HEK293 (cell line): ENCODE data around the gene ARMC7.

ENCODE experiments used
- CTCF ChIA-PET: fragments of 350-600 bp; formaldehyde crosslinking; extraction: SDS; loops from one replicate; lab custom pipeline; 2021; ENCODE audit warnings: antibody characterized with exemption; lab: Yijun Ruan, JAX
- POLR2A ChIA-PET: fragments of 300-600 bp; formaldehyde crosslinking; extraction: SDS; loops from one replicate; lab custom pipeline; 2020; ENCODE audit warnings: antibody characterized with exemption, inconsistent platforms; lab: Yijun Ruan, JAX
- H3K27ac ChIP-seq: fragments of 200-500 bp; sonication (Bioruptor generic); 2 replicates; pipeline ENCODE4 v1.5.1; 2014; ENCODE audit warnings: low read depth, low read length, control low read depth, inconsistent platforms; ENCODE audit errors: extremely low read depth
- H3K36me3 ChIP-seq, 2 experiments: fragments of 200-500 bp in 1 of 2; sonication (Bioruptor generic) in 1 of 2; 1 replicate in 1 of 2; 2 replicates in 1 of 2; pipeline ENCODE4 v1.5.1; 2014 to 2017; ENCODE audit warnings: inconsistent platforms in 2 of 2, low read length in 2 of 2; ENCODE audit not compliant: control insufficient read depth in 2 of 2, insufficient read depth in 1 of 2
- H3K4me1 ChIP-seq: fragments of 200-500 bp; sonication (Bioruptor generic); 2 replicates; pipeline ENCODE4 v1.5.1; 2014; ENCODE audit warnings: mild to moderate bottlenecking, low read length, inconsistent platforms; ENCODE audit not compliant: control insufficient read depth, insufficient read depth
- H3K4me3 ChIP-seq: 2 replicates; pipeline ENCODE4 v1.5.1; 2011; ENCODE audit warnings: low read depth, mild to moderate bottlenecking, control low read depth, low read length, moderate library complexity
- H3K9me3 ChIP-seq: fragments of 200-500 bp; sonication (Bioruptor generic); 2 replicates; pipeline ENCODE4 v1.5.1; 2014; ENCODE audit warnings: low read depth, low read length, inconsistent platforms; ENCODE audit not compliant: control insufficient read depth, insufficient read depth
- GLIS2 ChIP-seq: fragments of 450-650 bp; formaldehyde crosslinking; IDR thresholded peaks from 2 replicates; pipeline ENCODE4 v1.5.1; 2016; ENCODE audit warnings: missing biosample characterization, missing genetic modification characterization
- KLF7 ChIP-seq: fragments of 450-650 bp; formaldehyde crosslinking; IDR thresholded peaks from 2 replicates; pipeline ENCODE4 v1.5.1; 2016; ENCODE audit warnings: missing biosample characterization, missing genetic modification characterization, borderline replicate concordance
- PRDM10 ChIP-seq: fragments of 450-650 bp; formaldehyde crosslinking; IDR thresholded peaks from 2 replicates; pipeline ENCODE4 v1.5.1; 2016; ENCODE audit warnings: missing biosample characterization, missing genetic modification characterization
- SETDB1 ChIP-seq: IDR thresholded peaks from one replicate; pipeline ENCODE4 v1.6.1; 2017; ENCODE audit warnings: mild to moderate bottlenecking, low read length, moderate library complexity, mixed read lengths; ENCODE audit not compliant: insufficient read length
- YY1 ChIP-seq: fragments of 450-650 bp; formaldehyde crosslinking; IDR thresholded peaks from 2 replicates; pipeline ENCODE4 v1.5.1; 2018; ENCODE audit warnings: missing biosample characterization, missing genetic modification characterization
- ZNF114 ChIP-seq: fragments of 450-650 bp; formaldehyde crosslinking; IDR thresholded peaks from 2 replicates; pipeline ENCODE4 v1.5.0; 2017; ENCODE audit warnings: missing biosample characterization, missing genetic modification characterization
- ZNF157 ChIP-seq: fragments of 450-650 bp; formaldehyde crosslinking; IDR thresholded peaks from 2 replicates; pipeline ENCODE4 v1.5.1; 2016; ENCODE audit warnings: missing biosample characterization, missing genetic modification characterization
- ZNF280C ChIP-seq: fragments of 450-650 bp; formaldehyde crosslinking; IDR thresholded peaks from 2 replicates; pipeline ENCODE4 v1.5.1; 2016; ENCODE audit warnings: missing biosample characterization, missing genetic modification characterization
- ZNF311 ChIP-seq: fragments of 450-650 bp; formaldehyde crosslinking; IDR thresholded peaks from 2 replicates; pipeline ENCODE4 v1.5.1; 2017; ENCODE audit warnings: missing biosample characterization, missing genetic modification characterization, borderline replicate concordance
- ZNF341 ChIP-seq: fragments of 450-650 bp; formaldehyde crosslinking; IDR thresholded peaks from 2 replicates; pipeline ENCODE4; 2016; ENCODE audit warnings: low read depth, missing biosample characterization, missing genetic modification characterization
- ZNF362 ChIP-seq: fragments of 450-650 bp; formaldehyde crosslinking; IDR thresholded peaks from 2 replicates; pipeline ENCODE4 v1.5.1; 2016; ENCODE audit warnings: missing biosample characterization, missing genetic modification characterization
- ZNF501 ChIP-seq: fragments of 450-650 bp; formaldehyde crosslinking; IDR thresholded peaks from 2 replicates; pipeline ENCODE4 v1.5.1; 2016; ENCODE audit warnings: missing biosample characterization, missing genetic modification characterization
- ZNF530 ChIP-seq: fragments of 450-650 bp; formaldehyde crosslinking; IDR thresholded peaks from 2 replicates; pipeline ENCODE4 v1.5.1; 2016; ENCODE audit warnings: low read depth, missing biosample characterization, missing genetic modification characterization
- ZNF600 ChIP-seq: fragments of 450-650 bp; formaldehyde crosslinking; IDR thresholded peaks from 2 replicates; pipeline ENCODE4 v1.5.1; 2016; ENCODE audit warnings: missing biosample characterization, missing genetic modification characterization
- ZNF707 ChIP-seq: fragments of 450-650 bp; formaldehyde crosslinking; IDR thresholded peaks from 2 replicates; pipeline ENCODE4 v1.5.1; 2016; ENCODE audit warnings: missing biosample characterization, missing genetic modification characterization
- ZNF76 ChIP-seq: fragments of 450-650 bp; formaldehyde crosslinking; IDR thresholded peaks from 2 replicates; pipeline ENCODE4; 2016; ENCODE audit warnings: low read depth, missing biosample characterization, missing genetic modification characterization, borderline replicate concordance
- ZXDB ChIP-seq: fragments of 450-650 bp; formaldehyde crosslinking; IDR thresholded peaks from 2 replicates; pipeline ENCODE4 v1.5.1; 2016; ENCODE audit warnings: missing biosample characterization, missing genetic modification characterization
- TF ChIP-seq, protein P1 (sequence below): fragments of 450-650 bp; formaldehyde crosslinking; IDR thresholded peaks from 2 replicates; pipeline ENCODE4 v1.5.1; 2016; ENCODE audit warnings: missing biosample characterization, missing genetic modification characterization
- TF ChIP-seq, protein P2 (sequence below): fragments of 450-650 bp; formaldehyde crosslinking; IDR thresholded peaks from 2 replicates; pipeline ENCODE4 v1.5.1; 2016; ENCODE audit warnings: missing biosample characterization, missing genetic modification characterization

Gene ARMC7

GRCh38 chr17:75116737-75117136 is 7.0 kb downstream of the ARMC7 start:
- no peaks in the 10 kb centered on the region for H3K9me3 ChIP-seq
- peaks cover 4% of the 10 kb centered on the region; the same call in 1 of the 2 replicates for H3K4me1 ChIP-seq
- no peak overlapping the region for H3K27ac ChIP-seq
- ChIA-PET POLR2A (interaction anchor here (0.9 to 1.8 kb wide), 4 partner anchors 8 to 89 kb away, joined by 3 to 8 read pairs (median 5); partner anchors contain the start of gene NUP85), CTCF (interaction anchor here (0.6 to 5.8 kb wide), 9 partner anchors 9 to 123 kb away, joined by 3 to 86 read pairs (median 4); partner anchors contain the start of gene NT5C)
- no peak overlapping the region for H3K4me3 ChIP-seq
- TF ChIP-seq ZNF114 (no peak), ZNF311 (no peak), ZNF362 (tag by site-specific recombination) (no peak), ZNF157 (tag by site-specific recombination) (no peak), ZNF341 (tag by site-specific recombination) (no peak)
- H3K36me3 ChIP-seq = peaks cover 3 to 52% of the 10 kb centered on the region in 2 experiments; a peak in 2 of 3 replicates

- Histone ChIP-seq H3K4me3 (no peak overlapping the region), H3K4me1 (peaks cover 4% of the 10 kb centered on the region; the same call in 1 of the 2 replicates)
- POLR2A ChIA-PET = interaction anchor here (0.6 to 1.8 kb wide), 3 partner anchors 14 to 37 kb away, joined by 3 to 8 read pairs (median 3); partner anchors contain the start of gene SLC16A5
Measured at GRCh38 chr17:75118307-75118706, 8.5 kb downstream of the ARMC7 start.

DNA sequence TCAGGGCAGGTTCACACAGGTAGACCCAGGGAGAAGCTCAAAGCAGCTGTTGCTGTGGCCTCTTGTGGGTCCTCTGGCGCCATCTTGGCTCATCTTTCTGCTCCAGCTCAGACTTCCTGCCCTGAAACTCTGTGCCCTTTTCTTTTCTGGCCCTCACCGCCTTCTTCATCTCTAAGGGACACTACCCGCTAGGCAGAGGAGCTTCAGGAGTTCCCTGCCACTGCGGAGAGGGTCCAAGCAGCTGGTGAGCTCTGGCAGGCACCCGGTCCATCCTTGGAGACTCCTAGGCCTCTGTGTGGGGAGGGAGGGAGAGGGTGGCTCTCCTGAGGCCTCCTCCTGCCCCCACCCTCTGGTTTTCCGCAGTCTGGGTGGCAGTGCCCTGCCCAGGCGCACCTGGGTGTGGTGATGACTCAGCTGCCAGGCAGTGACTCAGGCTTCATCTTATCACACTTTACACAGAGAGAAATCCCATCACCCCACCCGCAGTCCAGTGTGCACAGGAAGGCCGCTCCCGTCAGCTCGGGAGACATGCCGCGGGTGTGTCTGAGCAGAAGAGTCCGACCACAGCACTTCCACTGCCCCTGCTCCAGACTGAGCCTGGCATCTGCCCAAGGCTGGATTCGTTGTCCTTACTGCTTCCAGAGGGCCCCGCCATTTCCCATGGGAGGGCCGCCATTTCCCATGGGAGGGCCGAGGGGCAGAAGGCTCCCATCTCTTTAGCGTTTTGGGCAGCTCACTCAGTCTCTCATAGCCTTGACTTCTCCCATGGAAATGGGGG is 14.5 kb downstream of the ARMC7 start:
- 0 out of 2 replicates have a peak, but pooled peaks cover 4% of the 10 kb centered on the region for H3K4me1 ChIP-seq
- POLR2A ChIA-PET = interaction anchor here (0.6 to 3.2 kb wide), 15 partner anchors 8 to 165 kb away, joined by 3 to 21 read pairs (median 4); partner anchors contain the start of genes ARMC7, ATP5PD, GGA3 and HID1
- CTCF ChIA-PET = interaction anchor here (0.6 to 6.0 kb wide), 11 partner anchors 7 to 146 kb away, joined by 3 to 77 read pairs (median 3); partner anchors contain the start of gene NT5C
- H3K27ac ChIP-seq = peak overlapping the region; percentile 32; the same call in 1 of the 2 replicates
- no peaks in the 10 kb centered on the region for H3K9me3 ChIP-seq
- no peak overlapping the region for H3K4me3 ChIP-seq
- peaks cover 3 to 42% of the 10 kb centered on the region in 2 experiments; a peak in 2 of 3 replicates for H3K36me3 ChIP-seq
- TF ChIP-seq KLF7 (tag by site-specific recombination) (peak; percentile 38; the same call in 1 of the 2 replicates), SETDB1 (no peak), ZNF280C (no peak), ZNF501 (tag by site-specific recombination) (no peak), ZNF76 (tag by site-specific recombination) (no peak), GLIS2 (tag by site-specific recombination) (peak; percentile 70), PRDM10 (peak; percentile 73), YY1 (tag by site-specific recombination) (no peak), ZNF707 (tag by site-specific recombination) (no peak), ZNF600 (peak; percentile 90)
- TF ChIP-seq, protein P1, sequence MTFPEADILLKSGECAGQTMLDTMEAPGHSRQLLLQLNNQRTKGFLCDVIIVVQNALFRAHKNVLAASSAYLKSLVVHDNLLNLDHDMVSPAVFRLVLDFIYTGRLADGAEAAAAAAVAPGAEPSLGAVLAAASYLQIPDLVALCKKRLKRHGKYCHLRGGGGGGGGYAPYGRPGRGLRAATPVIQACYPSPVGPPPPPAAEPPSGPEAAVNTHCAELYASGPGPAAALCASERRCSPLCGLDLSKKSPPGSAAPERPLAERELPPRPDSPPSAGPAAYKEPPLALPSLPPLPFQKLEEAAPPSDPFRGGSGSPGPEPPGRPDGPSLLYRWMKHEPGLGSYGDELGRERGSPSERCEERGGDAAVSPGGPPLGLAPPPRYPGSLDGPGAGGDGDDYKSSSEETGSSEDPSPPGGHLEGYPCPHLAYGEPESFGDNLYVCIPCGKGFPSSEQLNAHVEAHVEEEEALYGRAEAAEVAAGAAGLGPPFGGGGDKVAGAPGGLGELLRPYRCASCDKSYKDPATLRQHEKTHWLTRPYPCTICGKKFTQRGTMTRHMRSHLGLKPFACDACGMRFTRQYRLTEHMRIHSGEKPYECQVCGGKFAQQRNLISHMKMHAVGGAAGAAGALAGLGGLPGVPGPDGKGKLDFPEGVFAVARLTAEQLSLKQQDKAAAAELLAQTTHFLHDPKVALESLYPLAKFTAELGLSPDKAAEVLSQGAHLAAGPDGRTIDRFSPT (tag by site-specific recombination) = peak; percentile 72
- TF ChIP-seq, protein P2, sequence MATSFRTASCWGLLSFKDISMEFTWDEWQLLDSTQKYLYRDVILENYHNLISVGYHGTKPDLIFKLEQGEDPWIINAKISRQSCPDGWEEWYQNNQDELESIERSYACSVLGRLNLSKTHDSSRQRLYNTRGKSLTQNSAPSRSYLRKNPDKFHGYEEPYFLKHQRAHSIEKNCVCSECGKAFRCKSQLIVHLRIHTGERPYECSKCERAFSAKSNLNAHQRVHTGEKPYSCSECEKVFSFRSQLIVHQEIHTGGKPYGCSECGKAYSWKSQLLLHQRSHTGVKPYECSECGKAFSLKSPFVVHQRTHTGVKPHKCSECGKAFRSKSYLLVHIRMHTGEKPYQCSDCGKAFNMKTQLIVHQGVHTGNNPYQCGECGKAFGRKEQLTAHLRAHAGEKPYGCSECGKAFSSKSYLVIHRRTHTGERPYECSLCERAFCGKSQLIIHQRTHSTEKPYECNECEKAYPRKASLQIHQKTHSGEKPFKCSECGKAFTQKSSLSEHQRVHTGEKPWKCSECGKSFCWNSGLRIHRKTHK (tag by site-specific recombination) = no peak

More at GRCh38 chr17:75118307-75118706, 8.5 kb downstream of the ARMC7 start:
- TF ChIP-seq ZXDB (tag by site-specific recombination) (no peak), ZNF530 (tag by site-specific recombination) (no peak)
- H3K36me3 ChIP-seq = peaks cover 3 to 46% of the 10 kb centered on the region in 2 experiments; a peak in 2 of 3 replicates
- CTCF ChIA-PET = interaction anchor here (0.5 to 5.8 kb wide), 6 partner anchors 7 to 194 kb away, joined by 3 to 86 read pairs (median 6); partner anchors contain the start of gene NT5C
- H3K9me3 ChIP-seq = no peaks in the 10 kb centered on the region
- no peak overlapping the region for H3K27ac ChIP-seq
